Stimulated activated CD4-positive, alpha-beta T cell treated with anti-CD3 and anti-CD28 coated beads, Interleukin-2, amount 100 ng/mL, for 48 hours (primary cell): ENCODE measurements around the gene GLTP.

Experiments
- DNase-seq, 2 donors: peaks; one replicate each; pipeline ENCODE4 v3.0.0-alpha.2; 2020

GLTP gene

DNA sequence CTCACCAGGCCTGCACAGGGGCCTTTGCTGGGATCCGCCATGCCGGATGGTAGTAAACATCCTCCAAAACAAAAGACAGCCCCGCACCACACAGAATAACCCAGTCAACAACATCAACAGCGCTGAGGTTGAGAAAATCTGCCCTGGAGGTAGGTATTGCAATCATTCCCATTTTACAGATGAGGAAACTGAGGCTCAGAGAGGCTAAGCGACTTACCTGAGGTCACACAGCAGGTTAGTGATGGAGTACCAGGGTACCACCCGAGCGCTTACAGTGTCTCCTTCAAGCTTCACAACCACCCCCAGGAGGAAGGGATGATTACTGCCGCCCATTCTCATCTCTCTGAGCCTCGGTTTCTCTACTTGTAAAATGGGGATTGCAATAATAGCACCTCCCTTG is 62.1 kb downstream of the GLTP start:
- DNase-seq: no peak

DNA sequence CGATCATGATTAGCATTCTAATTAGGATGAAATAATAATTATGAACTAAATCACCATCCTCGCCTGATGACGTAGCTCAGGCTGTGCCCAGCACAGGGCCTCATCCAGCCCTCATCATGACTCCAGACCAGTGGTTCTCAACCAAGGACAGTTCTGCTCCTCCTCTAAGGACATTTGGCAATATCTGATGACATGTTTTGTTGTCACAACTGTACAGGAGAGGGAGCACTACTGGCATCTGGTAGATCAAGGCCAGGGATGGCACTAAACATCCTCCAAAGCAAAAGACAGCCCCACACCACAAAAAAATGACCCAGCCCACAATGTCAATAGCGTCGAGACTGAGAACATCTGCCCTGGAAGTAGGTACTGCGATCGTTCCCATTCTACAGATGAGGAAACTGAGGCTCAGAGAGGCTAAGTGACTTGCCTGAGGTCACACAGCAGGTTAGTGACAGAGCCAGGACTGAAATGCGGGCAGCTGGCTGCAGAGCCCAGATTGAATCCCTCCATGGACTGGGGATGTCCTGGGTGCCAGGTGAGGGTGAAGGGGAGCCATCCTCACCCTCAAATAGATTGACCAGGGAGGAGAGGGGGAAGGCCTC is 62.6 kb downstream of the GLTP start:
- no peak for DNase-seq

DNA sequence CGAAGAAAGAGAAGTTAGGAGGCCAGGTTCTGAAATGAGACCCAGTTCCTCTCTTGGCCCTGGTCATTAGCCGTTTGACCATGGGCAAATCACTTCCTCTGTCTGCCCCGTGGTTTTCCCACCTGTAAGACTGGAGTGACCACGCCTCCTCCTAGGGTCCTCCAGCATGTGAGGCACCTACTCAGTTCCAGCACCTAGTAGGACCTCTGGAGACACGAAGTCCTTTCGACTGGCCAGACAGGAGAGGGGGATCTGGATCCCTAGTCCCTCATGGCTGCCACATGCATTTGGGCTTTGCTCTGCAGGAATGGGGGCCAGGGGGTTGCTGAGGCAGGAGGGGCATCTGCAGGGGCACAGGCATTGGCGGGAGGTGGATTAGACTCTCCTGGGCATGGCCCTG is 63.5 kb downstream of the GLTP start:
- DNase-seq: no peak

DNA sequence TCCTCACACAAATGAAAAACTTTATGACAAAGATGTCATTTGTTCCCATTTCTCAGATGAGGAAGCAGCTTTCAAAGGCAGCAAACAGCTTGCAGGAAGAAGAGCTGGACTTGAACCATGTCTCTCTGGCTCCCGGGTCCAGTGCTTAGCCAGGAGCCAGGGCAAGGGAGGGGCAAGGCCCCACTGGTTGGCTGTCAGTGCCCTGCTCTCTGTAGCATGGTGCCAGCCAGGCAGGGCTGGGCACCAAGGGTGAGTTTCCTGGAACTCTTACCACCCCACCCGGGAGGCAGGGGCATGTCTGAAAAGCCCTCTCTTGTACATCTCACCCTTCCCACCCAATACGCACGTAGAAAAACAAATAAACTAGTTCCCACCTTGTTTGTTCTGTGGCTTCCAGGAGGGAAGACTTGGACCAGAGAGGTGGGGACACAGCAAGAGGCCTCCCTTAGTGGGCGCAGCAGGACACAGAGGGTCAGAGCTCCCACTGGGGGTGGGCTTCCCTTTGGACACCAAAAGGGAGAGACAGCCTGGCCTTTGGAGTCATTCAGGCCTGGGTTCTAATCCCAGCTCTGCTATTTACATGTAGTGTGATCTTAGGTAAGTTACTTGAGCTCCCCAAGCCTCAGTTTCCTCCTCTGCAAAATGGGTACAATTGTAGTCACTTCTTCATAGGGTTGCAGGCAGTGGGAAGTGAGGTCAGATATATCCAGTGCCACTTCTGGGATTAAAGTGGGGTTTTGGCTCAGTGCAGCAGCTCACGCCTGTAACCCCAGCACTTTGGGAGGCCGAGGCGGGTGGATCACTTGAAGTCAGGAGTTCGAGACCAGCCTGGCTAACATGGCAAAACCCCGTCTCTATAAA is 64.4 kb downstream of the GLTP start:
- no peak for DNase-seq

DNA sequence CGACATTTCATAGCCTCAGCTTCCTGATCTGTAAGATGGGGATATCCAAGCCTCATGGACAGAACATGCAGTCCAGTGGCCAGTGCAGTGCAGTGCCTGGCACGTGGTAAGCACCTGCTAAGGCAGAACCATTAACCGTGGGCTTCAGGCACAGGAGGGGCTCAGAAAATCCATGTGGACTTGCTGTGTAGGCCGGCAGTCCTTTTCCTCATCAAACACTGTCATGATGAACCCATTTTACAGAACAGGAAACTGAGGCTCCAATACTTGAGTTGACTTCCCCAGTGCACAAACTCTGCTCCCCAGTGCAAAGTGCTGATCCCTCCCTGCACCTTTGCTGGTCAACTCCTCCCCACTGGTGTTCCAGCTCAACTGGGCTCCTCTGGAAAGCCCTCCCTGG is 65.1 kb downstream of the GLTP start:
- DNase-seq: no peak

DNA sequence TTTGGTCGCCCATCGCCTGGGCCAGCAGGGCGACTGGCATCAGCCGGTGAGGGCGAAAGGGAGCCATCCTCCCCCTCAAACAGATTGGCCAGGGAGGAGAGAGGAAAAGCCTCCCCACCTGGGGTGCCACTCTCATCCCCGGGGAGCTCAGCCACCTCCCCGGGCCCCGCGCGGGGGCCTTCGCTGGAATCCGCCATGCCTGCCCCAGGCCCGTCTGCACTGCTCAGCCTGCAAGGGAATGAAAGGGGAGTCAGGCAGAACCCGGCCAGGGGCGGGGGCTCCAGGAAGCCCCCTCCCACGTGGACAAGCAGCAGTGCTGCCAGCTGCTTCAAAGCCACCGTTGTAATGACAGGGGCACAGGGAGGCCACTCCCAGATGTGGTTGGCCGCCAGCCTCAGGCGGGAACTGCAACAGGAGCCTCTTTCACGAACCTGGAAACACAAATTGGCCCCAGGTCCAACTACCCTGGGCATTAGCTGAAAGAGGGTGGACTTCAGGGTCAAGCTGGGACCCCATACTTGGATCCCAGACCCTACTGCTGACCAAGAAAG is 65.7 kb downstream of the GLTP start:
- DNase-seq: no peak

DNA sequence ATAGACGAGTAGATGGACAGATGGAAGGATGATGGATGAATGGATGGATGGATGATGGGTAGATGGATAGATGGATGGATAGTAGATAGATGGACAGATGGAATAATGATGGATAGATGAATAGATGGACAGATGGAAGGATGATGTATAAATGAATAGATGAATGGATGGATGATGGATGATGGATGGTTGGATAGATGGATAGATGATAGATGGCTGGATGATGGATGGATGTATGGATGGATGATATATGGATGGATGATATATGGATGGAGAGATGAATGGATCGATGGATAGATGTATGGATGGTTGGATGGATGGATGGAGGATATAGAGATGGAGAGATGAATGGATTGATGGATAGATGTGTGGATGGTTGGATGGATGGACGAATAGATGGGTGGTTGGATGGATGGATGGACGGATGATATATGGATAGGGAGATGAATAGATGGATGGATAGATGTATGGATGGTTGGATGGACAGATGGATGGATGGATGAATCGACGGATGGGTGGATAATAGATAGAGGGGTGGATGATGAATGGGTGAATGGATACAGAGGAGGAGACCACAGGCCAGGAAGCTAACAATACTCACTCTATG is 66.4 kb downstream of the GLTP start:
- DNase-seq: no peak

DNA sequence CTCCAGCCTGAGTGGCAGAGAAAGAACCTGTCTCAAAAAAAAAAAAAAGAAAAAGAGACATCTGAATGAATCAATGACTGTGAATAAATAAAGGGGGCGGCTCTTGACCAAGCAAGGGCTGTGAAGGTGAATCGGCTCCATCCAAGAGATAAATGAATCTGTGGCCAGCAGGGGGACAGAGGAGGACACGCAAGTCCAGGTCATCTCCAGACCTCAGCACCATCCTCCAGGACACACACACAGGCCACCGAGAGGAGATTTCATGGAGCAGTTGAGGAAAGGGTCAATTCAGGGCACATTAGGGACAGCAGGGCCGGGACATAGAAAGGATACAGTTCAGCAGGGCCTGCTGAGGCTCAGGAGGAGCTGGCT is 68.7 kb downstream of the GLTP start:
- DNase-seq: no peak

DNA sequence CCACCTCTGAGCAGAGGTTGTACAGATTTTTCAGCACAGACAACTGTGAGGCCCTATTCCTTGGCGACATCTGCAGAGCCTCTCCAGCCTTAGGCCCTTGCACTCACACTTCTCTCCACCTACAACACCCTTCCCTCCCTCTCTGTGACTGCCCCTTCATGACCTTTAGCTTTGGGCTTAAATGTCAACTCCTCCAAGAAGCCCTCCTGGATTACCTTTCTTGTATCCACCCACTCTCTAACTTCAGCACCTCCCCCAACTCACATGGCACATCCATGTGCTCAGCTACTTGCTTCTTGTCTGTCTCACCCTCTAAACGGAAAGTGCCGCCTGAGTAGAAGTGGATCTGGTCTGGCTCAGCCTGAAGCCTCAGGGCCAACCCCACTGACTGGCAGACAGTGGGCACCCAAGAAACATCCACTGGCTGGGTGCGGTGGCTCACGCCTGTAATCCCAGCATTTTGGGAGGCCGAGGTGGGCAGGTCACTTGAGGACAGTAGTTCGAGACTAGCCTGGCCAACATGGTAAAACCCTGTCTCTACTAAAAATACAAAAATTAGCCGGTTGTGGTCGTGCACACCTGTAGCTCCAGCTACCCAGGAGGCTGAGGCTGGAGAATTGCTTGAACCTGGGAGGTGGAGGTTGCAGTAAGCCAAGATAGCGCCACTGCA is 69.3 kb downstream of the GLTP start:
- no peak for DNase-seq

DNA sequence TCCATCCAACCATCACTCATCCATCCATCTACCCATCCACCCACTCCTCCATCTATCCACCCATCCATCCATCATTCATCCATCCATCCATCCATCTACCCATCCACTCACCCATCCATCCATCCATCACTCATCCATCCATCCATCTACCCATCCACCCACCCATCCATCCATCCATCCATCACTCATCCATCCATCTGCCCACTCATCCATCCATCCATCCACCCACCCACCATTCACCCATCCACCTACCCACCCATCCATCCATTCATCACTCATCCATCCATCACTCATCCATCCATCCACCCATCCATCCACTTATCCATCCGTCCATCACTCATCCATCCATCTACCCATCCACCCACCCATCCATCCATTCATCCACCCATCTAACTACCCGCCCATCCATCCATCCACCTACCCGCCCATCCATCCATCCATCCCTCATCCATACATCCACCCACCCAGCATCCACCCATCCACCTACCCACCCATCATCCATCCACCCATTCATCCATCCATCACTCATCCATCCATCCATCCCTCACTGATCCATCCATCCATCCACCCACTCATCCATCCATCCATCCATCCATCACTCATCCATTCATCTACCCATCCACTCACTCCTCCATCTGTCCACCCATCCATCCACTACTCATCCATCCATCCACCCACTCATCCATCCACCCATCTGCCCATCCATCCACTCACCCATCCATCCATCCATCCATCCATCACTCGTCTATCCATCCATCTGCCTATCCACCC is 71.3 kb downstream of the GLTP start:
- DNase-seq: no peak

DNA sequence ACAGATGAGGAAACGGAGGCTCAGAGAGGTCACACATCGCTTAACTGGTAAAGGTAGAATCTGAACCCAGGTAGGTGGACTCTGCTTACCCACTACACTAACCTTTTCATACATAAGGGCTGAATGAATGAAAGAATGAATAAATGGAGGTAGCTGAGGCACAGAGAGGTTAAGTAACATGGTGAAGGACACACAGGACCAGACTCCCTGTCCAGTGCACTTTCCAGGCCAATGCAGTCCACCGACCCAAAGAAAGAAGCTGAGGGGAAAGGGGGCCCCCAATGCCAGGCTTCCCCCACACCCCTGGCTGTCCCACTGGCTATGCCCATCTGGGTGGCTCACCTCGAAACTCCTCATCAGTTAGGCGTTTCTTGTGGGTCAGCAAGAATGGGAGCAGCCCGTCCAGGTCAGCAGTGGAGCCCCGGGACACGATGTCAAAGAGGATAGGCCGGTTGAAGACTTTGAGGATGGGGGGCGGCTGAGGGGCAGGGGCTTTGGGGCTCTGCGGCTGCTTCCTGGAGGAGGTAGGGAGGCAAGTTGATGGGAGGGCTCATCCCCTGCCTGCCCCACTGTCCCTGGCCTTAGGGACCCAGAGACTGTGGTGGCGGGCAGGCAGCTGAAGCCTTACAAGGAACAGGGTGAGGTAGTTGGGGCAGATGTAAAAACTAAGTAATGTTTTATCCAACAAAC is 72.2 kb downstream of the GLTP start:
- DNase-seq: no peak

DNA sequence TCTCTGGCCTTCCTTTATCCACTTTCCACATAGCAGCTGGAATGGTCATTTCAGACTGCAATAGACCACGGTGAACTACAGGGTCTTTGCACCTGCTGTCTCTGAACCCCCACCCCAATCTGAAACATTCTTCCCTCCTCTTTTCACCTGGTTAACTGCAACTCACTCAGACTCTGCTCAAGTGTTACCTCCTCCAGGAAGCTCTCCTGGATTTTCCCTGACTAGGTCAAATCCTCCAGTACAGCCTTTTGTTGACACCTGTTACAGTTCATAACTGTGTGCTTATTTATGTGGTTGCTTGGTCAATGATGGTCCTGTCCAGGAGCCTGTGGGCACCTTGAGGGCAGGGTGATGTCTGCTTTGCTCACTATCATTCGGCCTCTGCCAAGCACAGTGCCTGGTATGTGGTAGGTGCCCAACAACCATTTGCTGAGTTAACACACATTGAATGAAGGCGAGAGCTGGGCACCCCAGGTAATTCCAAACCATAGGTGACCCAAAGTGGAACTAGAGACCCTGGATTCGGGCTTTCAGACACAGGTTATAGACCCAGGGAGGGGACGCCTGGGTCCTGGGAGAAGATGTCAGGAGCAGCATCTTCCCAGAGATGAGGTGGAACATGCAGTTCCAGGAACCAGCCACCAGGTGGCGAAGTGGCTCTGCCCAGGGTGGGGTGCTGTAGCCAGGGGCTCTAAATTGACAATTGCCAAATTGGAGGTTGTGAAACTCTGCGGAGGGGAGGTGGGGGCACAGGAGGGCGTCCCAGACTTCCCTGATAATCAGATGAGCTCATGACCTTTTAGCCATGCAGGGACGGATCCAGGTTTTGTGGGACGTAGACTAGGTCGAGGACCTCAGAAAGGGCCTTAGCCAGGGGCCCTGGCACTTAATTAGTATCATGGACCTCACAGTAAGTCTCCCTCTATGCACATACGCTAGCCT is 75.2 kb downstream of the GLTP start:
- DNase-seq: peak; percentile 56 to 61

DNA sequence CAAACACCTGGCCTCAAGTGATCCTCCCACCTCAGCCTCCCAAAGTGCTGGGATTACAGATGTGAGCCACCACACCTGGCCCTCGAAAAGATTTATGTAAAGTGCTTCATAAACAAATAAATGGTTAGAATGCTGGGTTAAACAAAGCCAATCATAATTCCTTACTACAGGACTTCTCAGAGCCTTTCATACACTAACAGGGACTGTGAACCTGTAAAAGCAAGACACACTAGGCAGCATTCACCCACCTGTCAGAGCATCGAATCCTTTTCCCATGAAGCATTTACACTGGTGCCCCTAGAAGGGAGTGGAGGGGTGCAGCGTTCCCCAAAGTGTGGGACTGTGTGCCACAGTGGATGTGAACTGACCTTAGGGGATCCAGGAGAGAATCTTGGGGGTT is 76.7 kb downstream of the GLTP start:
- DNase-seq: no peak

DNA sequence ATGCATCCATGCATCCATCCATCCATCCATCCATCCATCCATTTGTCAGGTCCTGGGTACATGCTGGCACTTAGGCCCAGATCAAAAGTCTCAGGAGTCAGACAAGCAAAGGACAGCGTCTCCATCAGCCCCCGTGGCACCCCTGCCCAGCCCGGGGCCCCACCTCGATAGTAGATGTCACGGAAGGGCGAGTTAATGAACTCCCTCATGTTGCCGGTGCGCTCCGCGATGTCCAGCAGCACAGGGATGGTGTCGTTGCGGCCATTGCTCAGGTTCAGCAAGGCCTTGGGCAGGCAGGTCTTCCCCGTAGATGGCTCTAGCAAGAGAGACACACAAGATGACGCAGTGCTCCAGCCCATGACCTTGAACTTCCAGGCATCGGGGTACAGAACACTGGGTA is 77.5 kb downstream of the GLTP start:
- DNase-seq: no peak
